NCI-H146 treated with DMSO at 0.1 percent for 48 hours (cell line): ENCODE results near the gene MAP2K3.
"Not testable (repeated sequence)": the region's sequence is repeated elsewhere in the genome, so short reads cannot be mapped to it uniquely, and the experiment has no call there.

Source experiments
- DNase-seq: peaks from one replicate; lab custom pipeline; 2025; ENCODE audit not compliant: unreplicated experiment; lab: John Stamatoyannopoulos, UW

Gene MAP2K3

GRCh38 chr17:21327921-21328320 lies 43.4 kb downstream of the MAP2K3 start:
- DNase-seq, result not testable (repeated sequence)

DNA sequence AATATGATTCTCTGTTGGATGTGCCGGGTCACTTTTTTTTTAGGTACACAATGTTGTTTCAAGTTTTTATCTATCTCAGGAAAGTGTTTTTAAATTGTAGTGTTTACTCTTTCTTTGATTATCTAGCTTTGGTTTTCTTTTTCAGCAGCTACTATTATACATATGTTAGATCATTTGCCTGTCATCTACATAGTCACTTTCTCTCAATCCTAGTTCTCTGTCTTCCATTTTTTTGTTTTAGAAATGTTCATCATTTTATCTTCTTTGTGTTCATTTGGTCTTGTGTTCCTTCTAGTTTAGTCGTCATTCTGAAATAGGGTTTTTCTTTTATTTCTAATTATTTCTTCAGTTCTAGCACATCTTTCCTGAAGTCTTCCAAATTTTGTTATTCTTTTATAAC lies 44.3 kb downstream of the MAP2K3 start:
- not testable (repeated sequence) for DNase-seq

- DNase-seq, result no peak
These were observed 46.1 kb downstream of the MAP2K3 start for GRCh38 chr17:21330436-21331160.

DNA sequence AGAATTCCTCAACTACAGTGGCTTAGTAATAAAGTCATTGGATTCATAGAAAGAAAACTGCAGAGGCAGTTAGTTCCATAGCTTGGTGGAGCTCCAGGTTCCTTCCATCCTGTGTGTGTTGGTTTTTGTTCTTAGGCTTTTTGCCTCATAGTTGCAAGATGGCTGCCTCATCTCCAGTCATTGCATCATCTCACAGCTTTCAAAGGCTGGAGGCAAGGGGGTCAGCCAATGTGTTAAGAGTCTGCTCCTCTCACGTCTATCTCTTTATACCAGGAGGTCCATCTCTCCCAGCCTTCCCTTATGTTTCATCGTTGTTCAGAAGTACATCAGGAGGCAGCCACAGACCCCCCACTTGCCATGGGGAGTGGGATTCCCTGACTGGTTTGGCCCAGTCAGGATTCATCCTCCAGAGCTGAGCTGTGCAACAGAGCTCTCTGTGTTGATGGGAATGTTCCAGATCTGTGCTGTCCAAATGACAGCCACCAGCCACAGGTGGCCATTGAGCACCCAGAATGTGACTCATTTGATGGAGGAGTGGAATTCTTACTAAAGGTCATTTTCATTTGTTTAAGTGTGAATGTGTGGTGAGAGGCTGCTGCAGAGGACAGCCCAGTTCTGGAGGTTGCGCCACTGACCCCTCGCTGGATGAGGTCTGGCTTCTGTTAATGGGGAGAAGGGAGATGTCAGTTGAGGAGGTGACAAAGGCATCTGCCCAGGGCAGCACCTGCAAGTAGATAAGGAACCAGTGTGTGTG lies 52.2 kb downstream of the MAP2K3 start:
- not testable (repeated sequence) for DNase-seq

DNA sequence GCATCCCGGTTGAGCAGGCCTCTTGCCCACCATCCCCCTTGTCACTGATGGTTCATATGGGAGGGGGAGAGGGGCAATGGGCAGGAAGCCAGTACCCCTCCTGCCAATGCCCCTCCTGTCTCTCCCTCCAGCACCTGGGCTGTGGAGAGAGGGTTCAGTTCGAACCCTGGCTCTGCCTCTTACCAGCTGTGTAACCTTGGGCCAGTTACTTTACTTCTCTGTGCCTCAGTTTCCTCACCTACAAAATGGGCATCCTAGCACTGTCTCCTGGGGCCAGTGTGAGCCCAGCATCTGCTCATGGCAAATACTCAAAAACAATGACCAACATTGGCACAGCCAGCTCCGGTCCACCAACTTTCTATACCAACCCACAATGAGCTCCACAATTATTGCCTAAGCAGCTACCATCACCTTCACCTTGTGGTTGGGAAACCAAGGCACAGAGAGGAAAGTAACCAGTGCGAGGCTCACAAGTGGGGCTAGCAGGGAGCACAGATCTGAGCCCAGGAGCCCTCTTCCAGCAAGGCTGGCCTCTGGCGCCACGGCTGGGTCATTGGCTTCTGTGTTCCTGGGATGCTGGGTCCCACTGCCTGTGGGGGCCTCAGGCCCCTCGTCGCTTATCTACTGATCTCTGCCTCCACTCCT lies 53.6 kb downstream of the MAP2K3 start:
- not testable (repeated sequence) for DNase-seq

- no peak for DNase-seq
These were observed 54.5 kb downstream of the MAP2K3 start for GRCh38 chr17:21339011-21339410.

DNA sequence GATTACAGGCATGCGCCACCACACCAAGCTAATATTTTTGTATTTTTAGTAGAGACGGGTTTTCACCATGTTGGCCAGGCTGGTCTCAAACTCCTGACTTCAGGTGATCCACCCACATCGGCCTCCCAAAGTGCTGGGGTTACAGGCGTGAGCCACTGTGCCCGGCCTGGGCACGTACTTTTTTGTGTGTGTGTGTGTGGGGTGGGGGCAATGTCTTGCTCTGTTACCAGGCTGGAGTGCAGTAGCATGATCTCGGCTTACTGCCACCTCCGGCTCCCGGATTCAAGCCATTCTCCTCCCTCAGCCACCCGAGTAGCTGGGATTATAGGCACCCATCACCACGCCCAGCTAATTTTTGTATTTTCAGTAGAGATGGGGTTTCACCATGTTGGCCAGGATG lies 55.1 kb downstream of the MAP2K3 start:
- DNase-seq, result not testable (repeated sequence)

DNA sequence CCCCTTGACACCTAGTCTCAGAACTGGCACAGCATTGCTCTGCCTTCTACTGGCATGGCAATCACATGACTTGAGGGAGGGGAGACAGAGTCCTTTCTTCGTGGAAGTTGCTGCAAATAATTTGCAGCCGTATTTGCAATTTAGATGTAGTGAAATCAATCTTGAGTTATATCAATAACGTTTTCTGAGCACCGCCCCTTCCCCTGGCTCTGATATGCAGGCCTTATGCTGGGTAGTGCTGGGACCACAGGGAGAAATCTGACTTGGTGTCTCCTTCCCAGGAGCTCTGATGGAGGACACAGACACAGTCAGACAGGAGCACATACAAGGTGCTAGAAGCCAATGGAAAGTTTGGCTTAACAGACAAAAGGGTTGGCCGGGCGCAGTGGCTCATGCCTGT lies 55.9 kb downstream of the MAP2K3 start:
- not testable (repeated sequence) for DNase-seq

DNA sequence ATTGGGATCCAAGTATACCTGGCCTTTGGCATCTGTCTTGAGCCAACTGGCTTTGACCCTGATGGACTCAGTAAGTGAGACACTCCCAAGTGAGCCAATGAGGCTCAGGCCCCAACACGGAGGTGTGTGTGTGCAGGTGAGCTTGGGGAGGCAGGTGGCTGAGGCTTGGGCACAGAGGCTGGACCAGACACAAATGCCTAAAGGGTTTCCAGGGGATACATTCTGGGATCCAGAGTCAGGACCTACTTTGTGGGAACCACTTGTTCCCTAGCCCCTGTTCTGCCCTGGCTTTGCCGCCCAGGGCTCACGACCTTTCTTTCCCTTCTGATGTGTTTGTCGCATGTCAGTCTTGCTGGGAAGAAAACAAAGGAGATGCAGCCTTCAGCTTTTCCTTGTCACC lies 56.8 kb downstream of the MAP2K3 start:
- DNase-seq, result not testable (repeated sequence)

- not testable (repeated sequence) for DNase-seq
These were observed 57.5 kb downstream of the MAP2K3 start for GRCh38 chr17:21341925-21342540.

DNA sequence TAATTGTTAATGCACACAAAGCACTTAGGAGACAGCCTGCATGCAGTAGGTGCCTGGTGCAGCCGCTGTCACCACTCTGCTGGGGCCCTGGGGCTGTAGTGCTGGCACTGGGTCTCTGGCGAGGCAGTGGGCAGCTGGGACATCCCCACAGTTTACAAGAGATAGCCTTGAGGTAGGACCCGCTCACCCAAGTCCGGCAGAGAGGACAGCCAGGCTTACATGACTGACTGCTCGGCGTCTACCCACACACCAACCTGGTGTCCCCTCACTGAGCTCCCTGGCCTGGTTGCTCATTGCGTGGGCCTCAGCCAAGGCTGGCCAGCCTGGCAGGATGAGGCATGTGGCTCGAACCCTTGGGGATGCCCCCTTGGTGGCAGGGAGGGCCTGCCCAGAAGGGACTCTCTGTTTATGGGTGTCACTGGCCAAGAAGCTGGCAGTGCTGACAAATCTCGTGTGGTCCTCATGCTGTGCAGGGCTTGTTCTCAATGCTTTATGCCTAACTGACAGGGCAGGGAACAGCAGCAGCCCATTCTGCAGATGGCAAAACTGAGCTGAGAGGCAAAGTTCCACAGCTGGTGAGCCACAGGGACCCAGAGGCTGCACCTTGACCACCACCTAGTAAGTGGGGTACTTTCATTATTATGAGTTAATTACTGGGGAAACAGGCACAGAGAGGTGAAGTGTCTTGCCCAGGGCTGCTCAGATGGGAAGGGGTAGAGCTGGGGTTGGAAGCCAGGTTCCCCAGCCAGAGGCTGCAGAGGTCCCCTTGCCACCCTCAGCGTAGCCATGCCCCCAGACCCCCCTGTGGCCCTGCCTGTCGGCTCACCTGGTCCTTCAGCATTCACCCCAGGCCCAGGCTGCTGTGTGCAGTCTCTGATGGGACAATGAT lies 58.8 kb downstream of the MAP2K3 start:
- not testable (repeated sequence) for DNase-seq

DNA sequence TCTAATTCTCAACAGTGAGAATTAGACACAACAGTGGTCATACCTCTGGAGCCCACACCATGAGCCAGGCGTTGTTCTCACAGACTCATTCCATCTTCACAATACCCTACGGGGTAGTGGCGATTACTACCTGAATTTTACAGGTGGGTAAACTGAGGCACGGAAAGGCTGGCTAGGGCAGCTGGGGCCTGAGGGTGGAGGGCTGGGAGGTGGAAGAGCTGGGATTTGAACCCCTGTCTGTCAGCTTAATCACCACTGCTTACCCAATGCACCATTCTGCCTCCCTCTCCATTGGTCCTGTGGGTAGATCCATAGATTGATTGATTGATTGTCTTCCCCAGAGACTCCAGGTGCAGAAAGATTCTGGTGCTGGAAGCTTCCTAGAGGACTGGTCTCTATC lies 60.3 kb downstream of the MAP2K3 start:
- not testable (repeated sequence) for DNase-seq

DNA sequence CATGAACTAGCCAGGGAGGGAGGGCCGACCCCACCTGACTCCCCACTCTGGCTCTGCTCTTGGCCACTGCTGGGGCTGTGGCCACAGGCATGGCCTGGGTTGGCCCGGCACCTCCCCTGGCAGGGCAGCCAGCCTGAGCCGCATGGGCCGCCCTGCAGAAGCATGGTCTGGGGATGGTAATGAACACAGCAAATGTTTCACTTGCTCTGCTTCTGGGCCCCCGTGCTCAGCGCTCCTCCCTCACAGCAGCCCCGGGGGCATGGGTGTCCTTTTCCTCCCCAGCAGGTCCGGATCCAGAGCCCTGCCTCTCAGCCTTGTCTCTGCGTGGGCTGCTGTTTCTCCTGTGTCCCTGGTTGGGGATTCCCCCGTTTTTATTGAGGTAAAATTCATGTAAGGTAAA lies 60.7 kb downstream of the MAP2K3 start:
- DNase-seq, result no peak

DNA sequence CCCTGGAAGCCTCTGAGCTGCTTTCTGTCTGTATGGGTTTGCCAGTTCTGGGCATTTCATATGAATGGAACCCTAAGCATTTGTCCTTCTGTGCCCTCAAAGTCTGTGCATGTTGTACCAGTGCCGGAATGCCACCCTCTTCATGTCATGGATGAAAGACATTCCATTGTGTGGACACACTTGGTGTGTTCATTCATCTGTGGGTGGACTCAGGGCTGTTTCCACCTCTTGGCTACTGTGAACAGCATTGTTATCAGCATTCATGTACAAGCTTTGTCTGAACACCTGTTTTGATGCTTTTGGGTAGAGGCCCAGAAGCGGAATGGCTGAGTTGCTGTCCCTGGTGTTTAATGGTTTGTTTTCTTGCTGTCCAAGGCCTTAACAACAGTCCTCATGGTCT lies 61.6 kb downstream of the MAP2K3 start:
- DNase-seq, result not testable (repeated sequence)

GRCh38 chr17:21346651-21347250 lies 62.2 kb downstream of the MAP2K3 start:
- not testable (repeated sequence) for DNase-seq

- not testable (repeated sequence) for DNase-seq
These were observed 63.1 kb downstream of the MAP2K3 start for GRCh38 chr17:21347660-21348059.

DNA sequence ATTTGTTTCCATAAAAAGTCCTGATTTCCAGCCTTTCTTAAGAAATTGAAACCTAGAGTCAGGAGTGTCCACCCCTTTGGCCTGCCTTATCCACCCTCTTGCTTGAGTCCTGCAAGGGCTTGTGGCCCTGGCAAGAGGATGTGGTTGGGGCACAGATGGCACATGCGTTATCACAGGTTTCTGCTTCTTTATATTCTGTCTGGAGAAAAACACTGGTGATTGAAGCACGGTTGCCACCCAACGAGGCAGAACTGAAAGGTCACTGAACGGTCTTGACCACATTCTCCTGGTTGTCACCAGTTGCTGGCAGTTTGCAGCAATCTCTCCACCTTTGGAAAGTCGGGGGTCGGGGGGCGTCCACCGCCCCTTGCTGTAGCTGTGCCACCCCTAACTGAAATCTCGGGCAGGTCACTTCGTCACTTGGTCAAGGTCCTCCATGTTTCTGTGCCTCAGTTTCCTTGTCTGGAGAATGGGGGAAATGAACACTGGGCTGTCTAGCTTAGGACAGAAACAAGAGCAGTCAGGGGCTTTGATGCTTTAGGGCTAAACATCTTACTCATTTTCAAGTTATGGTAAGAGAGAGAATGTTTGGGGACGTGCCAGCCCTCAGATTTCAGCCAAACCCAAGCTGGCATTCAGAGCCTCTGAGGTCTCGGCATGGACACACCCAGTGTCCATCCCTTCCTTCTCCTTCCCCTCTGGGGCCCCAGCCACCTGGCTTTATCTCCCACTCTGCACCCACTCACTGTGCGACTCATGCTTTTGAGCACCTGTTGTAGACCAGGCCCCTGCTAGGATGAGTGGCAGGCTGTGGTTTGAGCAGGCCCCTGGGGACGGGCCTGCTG lies 63.8 kb downstream of the MAP2K3 start:
- not testable (repeated sequence) for DNase-seq

DNA sequence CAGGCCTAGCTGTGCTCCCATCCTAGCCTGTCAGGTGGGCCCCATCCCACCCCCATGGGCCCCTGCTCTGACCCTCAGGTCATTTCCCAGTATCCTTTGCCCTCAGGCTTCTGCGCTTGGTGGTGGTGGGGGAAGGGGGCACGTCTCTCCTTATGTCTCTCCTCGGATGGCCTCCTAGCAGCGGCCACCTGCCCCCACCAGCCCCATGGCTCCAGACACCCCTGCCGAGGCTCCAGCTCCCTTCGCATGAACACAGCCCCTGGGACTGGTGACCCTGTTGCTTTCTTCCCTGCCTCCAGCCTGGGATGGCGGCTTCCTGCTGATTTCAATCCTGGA lies 64.4 kb downstream of the MAP2K3 start:
- not testable (repeated sequence) for DNase-seq

- not testable (repeated sequence) for DNase-seq
These were observed 65.0 kb downstream of the MAP2K3 start for GRCh38 chr17:21349358-21350050.
